ENCODE data around the gene REPS2.
A peak's percentile ranks its signal among the peaks of the same experiment; 100 is the strongest.

The REPS2 gene

GRCh38 chrX:17062065-17062464 lies 115.6 kb downstream of the REPS2 start:
- DNase-seq (ENCODE audit: low read depth in 1 of 2, low spot score in 1 of 2), result no peak
- no peak for TF ChIP-seq JUND (IDR thresholded peaks at IDR 0.05; ENCODE audit: low read depth)
- in situ Hi-C loops (cut with HindIII; ENCODE audit: low pct_unique_long_range_greater_than_20kb, low sequenced_read_pairs), result no loop called here

GRCh38 chrX:17065100-17065499 lies 118.6 kb downstream of the REPS2 start:
- no peak for DNase-seq (ENCODE audit: low read depth in 1 of 2, low spot score in 1 of 2)
- no peak for TF ChIP-seq JUND (IDR thresholded peaks at IDR 0.05; ENCODE audit: low read depth)
- in situ Hi-C loops (cut with HindIII; ENCODE audit: low pct_unique_long_range_greater_than_20kb, low sequenced_read_pairs), result no loop called here

- no peak for TF ChIP-seq JUND (IDR thresholded peaks at IDR 0.05; ENCODE audit: low read depth)
- in situ Hi-C loops (cut with HindIII; ENCODE audit: low pct_unique_long_range_greater_than_20kb, low sequenced_read_pairs), result no loop called here
- no peak for DNase-seq (ENCODE audit: low read depth in 1 of 2, low spot score in 1 of 2)
Observed at GRCh38 chrX:17067534-17067933, 121.1 kb downstream of the REPS2 start.

GRCh38 chrX:17072301-17072700 lies 125.8 kb downstream of the REPS2 start:
- TF ChIP-seq JUND (IDR thresholded peaks at IDR 0.05; ENCODE audit: low read depth), result no peak
- no peak for DNase-seq (ENCODE audit: low read depth in 1 of 2, low spot score in 1 of 2)
- in situ Hi-C loops (cut with HindIII; ENCODE audit: low pct_unique_long_range_greater_than_20kb, low sequenced_read_pairs), result no loop called here

GRCh38 chrX:17072721-17073230 lies 126.3 kb downstream of the REPS2 start:
- in situ Hi-C loops (cut with HindIII; ENCODE audit: low pct_unique_long_range_greater_than_20kb, low sequenced_read_pairs), result no loop called here
- TF ChIP-seq JUND (IDR thresholded peaks at IDR 0.05; ENCODE audit: low read depth), result no peak

GRCh38 chrX:17075004-17075403 lies 128.5 kb downstream of the REPS2 start:
- in situ Hi-C loops (cut with HindIII; ENCODE audit: low pct_unique_long_range_greater_than_20kb, low sequenced_read_pairs), result no loop called here
- TF ChIP-seq JUND (IDR thresholded peaks at IDR 0.05; ENCODE audit: low read depth), result no peak
- DNase-seq (ENCODE audit: low read depth in 1 of 2, low spot score in 1 of 2), result no peak

More at GRCh38 chrX:17072721-17073230, 126.3 kb downstream of the REPS2 start:
- DNase-seq (ENCODE audit: low read depth in 1 of 2, low spot score in 1 of 2), result no peak

GRCh38 chrX:17077361-17077760 lies 130.9 kb downstream of the REPS2 start:
- TF ChIP-seq JUND (IDR thresholded peaks at IDR 0.05; ENCODE audit: low read depth), result no peak
- DNase-seq (ENCODE audit: low read depth in 1 of 2, low spot score in 1 of 2), result no peak
- in situ Hi-C loops (cut with HindIII; ENCODE audit: low pct_unique_long_range_greater_than_20kb, low sequenced_read_pairs), result no loop called here

- DNase-seq (ENCODE audit: low read depth in 1 of 2, low spot score in 1 of 2), result no peak
- TF ChIP-seq JUND (IDR thresholded peaks at IDR 0.05; ENCODE audit: low read depth), result no peak
- in situ Hi-C loops (cut with HindIII; ENCODE audit: low pct_unique_long_range_greater_than_20kb, low sequenced_read_pairs), result no loop called here
Observed at GRCh38 chrX:17078031-17078720, 131.7 kb downstream of the REPS2 start.

- no peak for TF ChIP-seq JUND (IDR thresholded peaks at IDR 0.05; ENCODE audit: low read depth)
Observed at GRCh38 chrX:17081511-17081910, 135.1 kb downstream of the REPS2 start.

GRCh38 chrX:17081968-17082367 lies 135.5 kb downstream of the REPS2 start:
- in situ Hi-C loops (cut with HindIII; ENCODE audit: low pct_unique_long_range_greater_than_20kb, low sequenced_read_pairs), result no loop called here
- TF ChIP-seq JUND (IDR thresholded peaks at IDR 0.05; ENCODE audit: low read depth), result no peak
- DNase-seq (ENCODE audit: low read depth in 1 of 2, low spot score in 1 of 2), result no peak

More at GRCh38 chrX:17081511-17081910, 135.1 kb downstream of the REPS2 start:
- no peak for DNase-seq (ENCODE audit: low read depth in 1 of 2, low spot score in 1 of 2)
- in situ Hi-C loops (cut with HindIII; ENCODE audit: low pct_unique_long_range_greater_than_20kb, low sequenced_read_pairs), result no loop called here

GRCh38 chrX:17082831-17083230 lies 136.4 kb downstream of the REPS2 start:
- no peak for TF ChIP-seq JUND (IDR thresholded peaks at IDR 0.05; ENCODE audit: low read depth)
- in situ Hi-C loops (cut with HindIII; ENCODE audit: low pct_unique_long_range_greater_than_20kb, low sequenced_read_pairs), result no loop called here
- peak in 1 of 2 experiments; percentile 3 for DNase-seq (ENCODE audit: low read depth in 1 of 2, low spot score in 1 of 2)

- no peak for DNase-seq (ENCODE audit: low read depth in 1 of 2, low spot score in 1 of 2)
- TF ChIP-seq JUND (IDR thresholded peaks at IDR 0.05; ENCODE audit: low read depth), result no peak
- in situ Hi-C loops (cut with HindIII; ENCODE audit: low pct_unique_long_range_greater_than_20kb, low sequenced_read_pairs), result no loop called here
Observed at GRCh38 chrX:17086317-17086716, 139.9 kb downstream of the REPS2 start.

GRCh38 chrX:17095161-17095560 lies 148.7 kb downstream of the REPS2 start:
- no peak for TF ChIP-seq JUND (IDR thresholded peaks at IDR 0.05; ENCODE audit: low read depth)
- DNase-seq (ENCODE audit: low read depth in 1 of 2, low spot score in 1 of 2), result no peak
- in situ Hi-C loops (cut with HindIII; ENCODE audit: low pct_unique_long_range_greater_than_20kb, low sequenced_read_pairs), result no loop called here
